HG03565 (cell line): ENCODE data around the gene ANKS1B.

Experiments
- ATAC-seq: cut with Tn5 transposase; IDR thresholded peaks from one replicate; pipeline ENCODE4 v1.9.1; 2021; ENCODE audit warnings: mild to moderate bottlenecking, moderate library complexity; ENCODE audit not compliant: unreplicated experiment

The ANKS1B gene

GRCh38 chr12:99966429-99966828, 18.3 kb downstream of the ANKS1B start:
- ATAC-seq: no peak

- no peak for ATAC-seq
These were observed 24.4 kb downstream of the ANKS1B start for GRCh38 chr12:99960311-99960710.

- ATAC-seq: no peak
These were observed 25.1 kb downstream of the ANKS1B start for GRCh38 chr12:99959549-99960170.

GRCh38 chr12:99957866-99958466, 26.8 kb downstream of the ANKS1B start:
- ATAC-seq: no peak

DNA sequence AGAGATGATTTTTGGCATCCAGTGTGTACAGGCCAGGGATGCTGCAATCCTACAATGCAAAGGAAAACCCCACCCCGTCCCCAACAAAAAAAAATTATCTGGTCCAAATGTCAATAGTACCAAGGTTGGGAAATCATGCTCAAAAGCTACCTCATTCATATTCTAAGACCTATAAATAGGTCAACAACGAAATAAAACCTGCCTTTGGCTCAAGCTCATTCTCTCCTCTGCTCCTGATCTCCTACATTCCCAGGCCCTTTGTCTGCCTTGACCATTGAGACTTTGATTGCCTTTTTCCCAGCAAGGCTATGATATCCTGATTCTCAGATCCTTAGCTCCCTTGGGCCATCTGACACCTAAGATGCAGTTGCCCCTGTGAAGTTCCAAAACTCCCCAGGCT, 30.0 kb downstream of the ANKS1B start:
- no peak for ATAC-seq

DNA sequence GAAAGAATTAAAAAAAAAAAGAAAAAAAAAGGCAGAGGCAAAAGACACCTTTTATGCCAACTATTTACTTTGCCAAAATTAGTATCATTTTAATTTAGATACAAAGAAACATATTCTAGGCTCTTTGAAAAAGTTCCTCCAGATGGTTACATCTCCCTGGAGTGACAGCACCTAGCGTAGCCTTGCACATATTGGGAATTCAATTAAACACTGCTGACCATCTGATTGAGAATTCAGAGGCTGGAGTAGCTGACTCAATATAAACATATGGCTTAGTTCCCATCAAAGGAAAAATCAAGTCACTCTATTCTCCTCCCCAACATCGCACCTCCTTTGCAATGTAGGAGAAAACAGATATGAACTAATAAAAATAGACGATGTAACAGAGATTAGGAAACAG, 36.4 kb downstream of the ANKS1B start:
- ATAC-seq: no peak

- ATAC-seq: no peak
These were observed 38.6 kb downstream of the ANKS1B start for GRCh38 chr12:99946131-99946530.

GRCh38 chr12:99935608-99936007, 49.1 kb downstream of the ANKS1B start:
- no peak for ATAC-seq

DNA sequence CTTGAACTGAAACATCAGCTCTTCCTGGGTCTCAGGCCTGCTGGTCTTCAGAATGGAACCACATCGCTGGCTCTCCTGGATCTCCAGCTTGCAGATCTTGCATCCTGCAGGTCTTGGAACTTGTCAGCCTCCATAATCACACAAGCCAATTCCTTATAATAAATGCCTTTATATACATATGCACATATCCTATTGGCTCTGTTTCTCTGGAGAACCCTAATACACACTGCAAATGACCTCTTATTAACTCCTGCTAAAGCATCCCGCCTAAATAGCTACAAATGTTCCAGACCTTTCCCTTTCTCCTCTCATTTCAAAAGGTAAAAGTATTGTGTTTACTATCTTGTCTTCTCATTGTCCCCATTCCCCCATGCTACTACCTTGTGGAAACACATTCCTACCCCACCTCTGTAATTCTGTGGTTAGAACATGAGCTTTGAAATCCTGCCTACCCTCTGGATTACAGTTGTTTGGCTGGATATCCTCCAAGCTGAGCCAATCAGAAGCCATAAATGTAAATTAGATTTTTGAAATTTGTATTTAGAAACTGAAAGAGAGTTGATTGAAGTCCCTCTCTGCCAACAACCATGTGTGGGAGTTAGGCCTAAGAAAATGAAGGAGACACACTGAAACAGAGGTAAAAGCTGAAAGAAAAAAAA, 58.1 kb downstream of the ANKS1B start:
- no peak for ATAC-seq

GRCh38 chr12:99920353-99920960, 64.3 kb downstream of the ANKS1B start:
- no peak for ATAC-seq

- no peak for ATAC-seq
These were observed 66.9 kb downstream of the ANKS1B start for GRCh38 chr12:99917711-99918402.

GRCh38 chr12:99916555-99916954, 68.2 kb downstream of the ANKS1B start:
- ATAC-seq: no peak

DNA sequence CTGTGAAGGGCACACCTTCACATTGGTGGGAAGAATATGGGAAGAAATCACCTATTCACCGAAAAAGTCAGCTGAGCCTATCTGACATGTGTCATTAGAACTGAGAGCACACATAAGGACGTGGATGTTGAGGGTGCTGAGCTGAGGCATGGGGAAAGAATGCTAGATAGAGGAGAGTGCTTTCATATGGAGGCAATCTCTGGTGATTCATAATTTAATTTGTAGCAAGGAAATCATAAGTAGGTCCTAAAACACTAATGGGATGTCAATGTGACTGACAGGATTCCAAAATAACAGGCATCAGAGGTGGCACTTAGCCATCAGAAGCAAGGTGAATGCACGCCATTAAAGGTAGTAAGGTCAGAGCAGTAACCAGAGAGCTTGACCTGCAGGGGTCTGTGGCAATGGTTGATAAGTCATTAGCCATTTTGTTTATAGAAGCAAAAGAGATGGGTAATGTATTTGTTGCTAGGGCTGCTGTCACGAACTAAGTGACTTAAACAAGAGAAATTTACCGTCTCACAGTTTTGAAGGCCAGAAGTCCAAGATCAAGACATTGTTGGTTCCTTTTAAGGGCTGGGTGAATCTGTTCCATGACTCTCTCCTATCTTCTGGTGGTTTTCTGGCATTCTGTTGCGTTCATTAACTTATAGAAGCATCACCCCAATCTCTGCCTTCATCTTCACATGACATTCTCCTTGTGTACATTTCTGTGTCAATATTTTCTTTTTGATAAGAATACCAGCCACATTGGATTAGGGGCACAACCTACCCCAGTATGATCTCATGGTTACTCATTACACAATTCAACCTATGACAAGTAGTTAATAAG, 69.3 kb downstream of the ANKS1B start:
- no peak for ATAC-seq

DNA sequence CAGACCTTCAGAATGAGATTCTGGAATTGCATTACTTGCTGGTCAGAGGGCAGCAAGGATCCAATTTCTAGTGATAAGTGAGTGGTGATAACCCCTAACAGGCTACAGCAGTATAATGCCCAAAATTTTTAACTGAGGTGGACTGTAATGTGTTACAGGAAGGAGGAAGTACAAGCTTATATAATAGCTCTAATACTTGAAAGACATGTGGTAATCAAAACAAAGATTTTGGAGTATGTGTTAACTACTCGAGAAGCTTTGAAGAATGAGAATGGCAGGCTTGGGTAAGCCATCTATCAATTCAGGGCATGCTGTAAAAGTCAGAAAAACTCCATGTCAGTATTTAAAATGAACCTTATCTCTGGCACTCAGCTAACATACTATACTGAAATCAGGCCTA, 70.5 kb downstream of the ANKS1B start:
- no peak for ATAC-seq

DNA sequence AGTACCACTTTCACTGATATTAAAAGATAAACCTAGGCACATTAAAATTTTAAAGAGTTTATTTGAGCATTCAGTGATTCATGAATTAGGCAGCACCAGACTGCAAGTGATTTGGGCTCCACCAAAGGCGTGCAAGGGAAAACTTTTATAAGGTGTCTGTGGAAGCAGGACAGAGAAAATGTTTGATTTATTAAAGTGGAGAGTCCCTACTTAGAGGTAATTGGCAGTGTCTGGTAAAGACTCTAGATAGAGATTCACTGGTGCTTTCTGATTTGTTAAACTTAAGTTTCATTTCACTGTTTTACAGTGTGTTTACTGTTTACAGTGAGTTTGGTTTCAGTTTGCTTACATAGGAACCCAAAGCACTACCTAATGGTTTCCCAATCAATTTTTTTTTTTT, 72.8 kb downstream of the ANKS1B start:
- ATAC-seq: peak; percentile 87

GRCh38 chr12:99911081-99911480, 73.7 kb downstream of the ANKS1B start:
- ATAC-seq: no peak

DNA sequence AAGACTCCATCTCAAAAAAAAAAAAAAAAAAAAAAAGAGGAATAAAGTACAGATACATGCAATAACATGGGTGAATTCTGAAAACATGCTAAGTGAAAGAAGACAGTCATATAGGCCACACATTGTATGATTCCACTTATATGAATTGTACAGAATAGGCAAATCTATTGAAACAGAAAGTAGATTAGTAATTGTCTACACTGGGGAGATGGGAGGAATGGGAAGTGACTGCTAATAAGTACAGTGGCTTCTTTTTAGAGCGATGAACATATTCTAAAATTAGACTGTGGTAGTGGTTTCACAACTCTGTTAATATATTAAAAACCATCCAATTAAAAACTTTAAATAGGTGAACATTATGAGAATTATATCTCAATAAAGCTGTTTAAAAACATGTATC, 74.4 kb downstream of the ANKS1B start:
- ATAC-seq: peak; percentile 35

DNA sequence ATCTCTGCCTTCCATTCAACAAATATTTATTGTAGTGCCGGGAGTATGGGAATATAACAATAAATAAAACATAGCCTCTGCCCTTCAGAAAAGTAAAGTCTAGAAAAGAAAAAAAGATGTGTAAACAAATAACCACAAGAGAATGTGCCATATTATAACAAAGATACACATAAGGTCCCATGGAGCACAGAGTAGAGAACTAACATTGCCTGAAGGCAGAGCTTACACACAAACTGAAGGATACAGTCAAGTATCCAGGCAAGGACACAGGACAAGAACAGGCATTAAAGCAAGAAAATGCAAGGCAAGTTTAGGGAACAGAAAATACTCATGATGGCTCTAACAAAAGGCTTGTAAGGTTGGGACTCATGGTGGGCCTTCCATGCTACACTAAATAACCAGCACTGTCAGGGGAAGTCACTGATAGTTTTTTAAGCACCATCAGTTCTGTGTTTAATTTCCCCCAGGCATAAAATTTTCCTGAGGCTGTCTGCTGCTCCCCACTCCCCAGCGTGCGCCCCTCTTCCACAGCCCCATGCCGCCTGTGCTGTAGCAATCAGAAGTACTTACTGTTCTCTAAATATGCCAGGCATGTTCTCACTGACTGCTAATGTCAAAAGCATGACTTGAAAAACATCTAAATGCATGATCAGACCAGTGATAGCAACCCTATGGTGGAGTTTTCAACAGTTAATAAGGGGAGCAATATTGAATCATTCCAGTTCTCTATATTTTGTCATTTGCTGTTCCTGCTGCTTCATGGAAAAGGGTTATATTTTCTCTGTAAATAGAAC, 77.8 kb downstream of the ANKS1B start:
- ATAC-seq: no peak

DNA sequence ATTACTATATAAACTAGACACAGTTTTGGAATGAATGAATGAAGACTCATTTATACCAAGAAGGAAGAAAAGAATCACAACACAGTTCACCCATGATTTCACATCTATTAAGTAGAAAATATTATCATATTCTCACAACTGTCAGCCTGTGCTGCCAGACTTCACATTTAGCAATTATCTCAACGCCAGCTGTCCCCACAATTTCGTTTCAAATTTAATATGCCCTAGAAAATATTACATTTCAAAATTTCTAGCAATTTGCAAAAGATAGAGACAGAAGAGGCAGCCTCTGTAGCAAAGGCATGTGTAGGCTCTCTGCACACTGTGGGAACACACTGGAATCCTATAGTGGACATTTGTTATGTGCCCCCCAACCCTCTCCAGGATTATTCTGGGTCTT, 83.6 kb downstream of the ANKS1B start:
- no peak for ATAC-seq

DNA sequence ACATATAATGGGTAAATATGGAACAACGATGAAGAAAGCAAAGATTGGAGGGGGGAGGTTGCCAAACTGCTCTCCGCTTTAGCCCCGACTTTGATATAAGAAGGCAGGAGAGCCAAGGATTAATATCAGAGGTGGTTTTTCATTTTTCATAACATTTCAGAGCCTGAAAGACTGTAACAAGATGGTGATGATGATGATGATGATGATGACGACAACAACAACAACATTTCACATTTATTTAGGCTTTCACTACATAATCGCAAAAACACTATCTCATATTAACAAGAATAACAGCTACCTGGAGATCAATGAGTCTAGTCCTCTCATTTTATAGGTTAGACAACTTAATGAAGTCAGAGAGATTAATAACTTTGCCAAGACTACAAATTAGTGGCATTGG, 86.1 kb downstream of the ANKS1B start:
- no peak for ATAC-seq
